Ovary (tissue), 3 donors: ENCODE results near the gene INSYN2A.

ENCODE experiments used
- EP300 ChIP-seq: sonication (generic); formaldehyde crosslinking; IDR thresholded peaks from one replicate; pipeline ENCODE4 v1.6.1; 2017; ENCODE audit warnings: antibody characterized with exemption
- TF ChIP-seq, protein P1 (sequence below), 3 donors: fragments of 450-650 bp in 2 of 3; fragments of 200-600 bp in 1 of 3; IDR thresholded peaks; one replicate each; pipeline versions ENCODE4 v1.5.1 to v1.8.0; 2016 to 2022; ENCODE audit warnings: antibody characterized with exemption in 3 of 3, mild to moderate bottlenecking in 1 of 3
- donor health status: DM: no; HTN: no; CAD: no.

DNA sequence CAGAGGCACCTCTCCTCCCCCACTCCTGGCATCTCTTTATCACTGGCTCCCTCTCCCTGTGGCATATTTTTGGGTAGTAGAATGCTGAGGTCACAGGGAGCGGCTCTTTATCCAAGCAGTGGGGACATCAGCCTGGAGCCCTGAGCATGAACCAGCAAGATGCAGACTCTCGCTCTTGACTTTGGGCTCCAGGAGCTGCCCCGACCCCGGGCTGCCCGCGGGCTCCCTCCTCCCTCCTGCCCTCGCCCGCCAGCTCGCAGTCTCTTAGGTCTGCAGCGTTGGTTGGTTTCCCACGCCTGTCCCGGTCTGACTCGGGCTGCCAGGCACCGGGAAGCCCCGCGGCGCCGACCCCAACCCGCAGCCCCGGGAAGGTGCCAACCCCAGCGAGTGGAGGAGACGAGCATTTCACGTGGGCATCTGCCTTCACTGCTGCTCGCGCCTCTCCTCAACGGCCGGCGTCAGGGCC, 1.3 kb downstream of the INSYN2A start:
- TF ChIP-seq, protein P1, sequence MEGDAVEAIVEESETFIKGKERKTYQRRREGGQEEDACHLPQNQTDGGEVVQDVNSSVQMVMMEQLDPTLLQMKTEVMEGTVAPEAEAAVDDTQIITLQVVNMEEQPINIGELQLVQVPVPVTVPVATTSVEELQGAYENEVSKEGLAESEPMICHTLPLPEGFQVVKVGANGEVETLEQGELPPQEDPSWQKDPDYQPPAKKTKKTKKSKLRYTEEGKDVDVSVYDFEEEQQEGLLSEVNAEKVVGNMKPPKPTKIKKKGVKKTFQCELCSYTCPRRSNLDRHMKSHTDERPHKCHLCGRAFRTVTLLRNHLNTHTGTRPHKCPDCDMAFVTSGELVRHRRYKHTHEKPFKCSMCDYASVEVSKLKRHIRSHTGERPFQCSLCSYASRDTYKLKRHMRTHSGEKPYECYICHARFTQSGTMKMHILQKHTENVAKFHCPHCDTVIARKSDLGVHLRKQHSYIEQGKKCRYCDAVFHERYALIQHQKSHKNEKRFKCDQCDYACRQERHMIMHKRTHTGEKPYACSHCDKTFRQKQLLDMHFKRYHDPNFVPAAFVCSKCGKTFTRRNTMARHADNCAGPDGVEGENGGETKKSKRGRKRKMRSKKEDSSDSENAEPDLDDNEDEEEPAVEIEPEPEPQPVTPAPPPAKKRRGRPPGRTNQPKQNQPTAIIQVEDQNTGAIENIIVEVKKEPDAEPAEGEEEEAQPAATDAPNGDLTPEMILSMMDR (IDR thresholded peaks at IDR 0.05) = no peak
- no peak for TF ChIP-seq EP300
